ENCODE measurements around the gene RNU1-1. TPM values are rescaled to one million over a fixed set of nuclear protein-coding genes. Genes with fewer than 3 reads are reported as not detected.
"Not testable (repeated sequence)": the region's sequence is repeated elsewhere in the genome, so short reads cannot be mapped to it uniquely, and the experiment has no call there.

RNU1-1 gene
- total RNA-seq, 1 experiment from 2014 or later = 1,678 TPM

- H3K9me3 Mint-ChIP-seq (ENCODE audit: low read depth, unreplicated experiment); DNase-seq; H3K27me3 Mint-ChIP-seq (ENCODE audit: unreplicated experiment); H3K36me3 Mint-ChIP-seq (ENCODE audit: insufficient read depth, unreplicated experiment); H3K27ac Mint-ChIP-seq (ENCODE audit: unreplicated experiment); BruUV-seq (replicated peaks); H3K4me3 Mint-ChIP-seq (ENCODE audit: low read depth, unreplicated experiment); H3K4me1 Mint-ChIP-seq (ENCODE audit: low read depth, unreplicated experiment); intact Hi-C loops (cut with micrococcal nuclease; ENCODE audit: unreplicated experiment); CTCF ChIA-PET: not testable (repeated sequence)
Observed at GRCh38 chr1:16545682-16546095, 31.6 kb upstream of the RNU1-1 start.

GRCh38 chr1:16540421-16540893, 26.4 kb upstream of the RNU1-1 start:
- H3K9me3 Mint-ChIP-seq (ENCODE audit: low read depth, unreplicated experiment); DNase-seq; H3K4me1 Mint-ChIP-seq (ENCODE audit: low read depth, unreplicated experiment); intact Hi-C loops (cut with micrococcal nuclease; ENCODE audit: unreplicated experiment); H3K4me3 Mint-ChIP-seq (ENCODE audit: low read depth, unreplicated experiment); H3K36me3 Mint-ChIP-seq (ENCODE audit: insufficient read depth, unreplicated experiment); H3K27me3 Mint-ChIP-seq (ENCODE audit: unreplicated experiment); BruUV-seq (replicated peaks); H3K27ac Mint-ChIP-seq (ENCODE audit: unreplicated experiment); CTCF ChIA-PET: not testable (repeated sequence)

GRCh38 chr1:16537528-16537927, 23.4 kb upstream of the RNU1-1 start:
- H3K36me3 Mint-ChIP-seq (ENCODE audit: insufficient read depth, unreplicated experiment); DNase-seq; H3K27ac Mint-ChIP-seq (ENCODE audit: unreplicated experiment); intact Hi-C loops (cut with micrococcal nuclease; ENCODE audit: unreplicated experiment); H3K9me3 Mint-ChIP-seq (ENCODE audit: low read depth, unreplicated experiment); H3K4me3 Mint-ChIP-seq (ENCODE audit: low read depth, unreplicated experiment); BruUV-seq (replicated peaks); H3K4me1 Mint-ChIP-seq (ENCODE audit: low read depth, unreplicated experiment); CTCF ChIA-PET: not testable (repeated sequence)
- peaks cover 18% of the 10 kb centered on the region for H3K27me3 Mint-ChIP-seq (ENCODE audit: unreplicated experiment)

GRCh38 chr1:16536796-16537195, 22.7 kb upstream of the RNU1-1 start:
- H3K9me3 Mint-ChIP-seq (ENCODE audit: low read depth, unreplicated experiment); intact Hi-C loops (cut with micrococcal nuclease; ENCODE audit: unreplicated experiment); H3K4me1 Mint-ChIP-seq (ENCODE audit: low read depth, unreplicated experiment); H3K4me3 Mint-ChIP-seq (ENCODE audit: low read depth, unreplicated experiment); BruUV-seq (replicated peaks); H3K36me3 Mint-ChIP-seq (ENCODE audit: insufficient read depth, unreplicated experiment); CTCF ChIA-PET; H3K27ac Mint-ChIP-seq (ENCODE audit: unreplicated experiment); DNase-seq: not testable (repeated sequence)
- H3K27me3 Mint-ChIP-seq (ENCODE audit: unreplicated experiment) = peaks cover 26% of the 10 kb centered on the region

- H3K27ac Mint-ChIP-seq (ENCODE audit: unreplicated experiment); intact Hi-C loops (cut with micrococcal nuclease; ENCODE audit: unreplicated experiment); DNase-seq; H3K9me3 Mint-ChIP-seq (ENCODE audit: low read depth, unreplicated experiment); BruUV-seq (replicated peaks); H3K36me3 Mint-ChIP-seq (ENCODE audit: insufficient read depth, unreplicated experiment); CTCF ChIA-PET; H3K4me1 Mint-ChIP-seq (ENCODE audit: low read depth, unreplicated experiment); H3K4me3 Mint-ChIP-seq (ENCODE audit: low read depth, unreplicated experiment): not testable (repeated sequence)
- peaks cover 34% of the 10 kb centered on the region for H3K27me3 Mint-ChIP-seq (ENCODE audit: unreplicated experiment)
Observed at GRCh38 chr1:16535898-16536297, 21.8 kb upstream of the RNU1-1 start.

- not testable (repeated sequence) for H3K27ac Mint-ChIP-seq (ENCODE audit: unreplicated experiment); BruUV-seq (replicated peaks)
Observed at GRCh38 chr1:16535487-16535886, 21.4 kb upstream of the RNU1-1 start.

GRCh38 chr1:16534829-16535456, 20.9 kb upstream of the RNU1-1 start:
- BruUV-seq (replicated peaks) = TSS peak; percentile 98
- H3K4me1 Mint-ChIP-seq (ENCODE audit: low read depth, unreplicated experiment); H3K27ac Mint-ChIP-seq (ENCODE audit: unreplicated experiment): not testable (repeated sequence)

More at GRCh38 chr1:16535487-16535886, 21.4 kb upstream of the RNU1-1 start:
- H3K27me3 Mint-ChIP-seq (ENCODE audit: unreplicated experiment) = peaks cover 34% of the 10 kb centered on the region
- H3K4me1 Mint-ChIP-seq (ENCODE audit: low read depth, unreplicated experiment); H3K9me3 Mint-ChIP-seq (ENCODE audit: low read depth, unreplicated experiment); H3K36me3 Mint-ChIP-seq (ENCODE audit: insufficient read depth, unreplicated experiment); H3K4me3 Mint-ChIP-seq (ENCODE audit: low read depth, unreplicated experiment); intact Hi-C loops (cut with micrococcal nuclease; ENCODE audit: unreplicated experiment); DNase-seq; CTCF ChIA-PET: not testable (repeated sequence)

GRCh38 chr1:16534239-16534828, 20.2 kb upstream of the RNU1-1 start:
- intact Hi-C loops (cut with micrococcal nuclease; ENCODE audit: unreplicated experiment); H3K36me3 Mint-ChIP-seq (ENCODE audit: insufficient read depth, unreplicated experiment); H3K4me1 Mint-ChIP-seq (ENCODE audit: low read depth, unreplicated experiment); DNase-seq; CTCF ChIA-PET; H3K27ac Mint-ChIP-seq (ENCODE audit: unreplicated experiment); H3K9me3 Mint-ChIP-seq (ENCODE audit: low read depth, unreplicated experiment); BruUV-seq (replicated peaks); H3K4me3 Mint-ChIP-seq (ENCODE audit: low read depth, unreplicated experiment): not testable (repeated sequence)
- H3K27me3 Mint-ChIP-seq (ENCODE audit: unreplicated experiment) = peaks cover 34% of the 10 kb centered on the region

More at GRCh38 chr1:16534829-16535456, 20.9 kb upstream of the RNU1-1 start:
- CTCF ChIA-PET; DNase-seq; intact Hi-C loops (cut with micrococcal nuclease; ENCODE audit: unreplicated experiment); H3K9me3 Mint-ChIP-seq (ENCODE audit: low read depth, unreplicated experiment); H3K36me3 Mint-ChIP-seq (ENCODE audit: insufficient read depth, unreplicated experiment); H3K4me3 Mint-ChIP-seq (ENCODE audit: low read depth, unreplicated experiment): not testable (repeated sequence)
- H3K27me3 Mint-ChIP-seq (ENCODE audit: unreplicated experiment) = peaks cover 34% of the 10 kb centered on the region

GRCh38 chr1:16532235-16532991, 18.3 kb upstream of the RNU1-1 start:
- H3K27ac Mint-ChIP-seq (ENCODE audit: unreplicated experiment); H3K9me3 Mint-ChIP-seq (ENCODE audit: low read depth, unreplicated experiment); intact Hi-C loops (cut with micrococcal nuclease; ENCODE audit: unreplicated experiment); DNase-seq; H3K36me3 Mint-ChIP-seq (ENCODE audit: insufficient read depth, unreplicated experiment); H3K4me3 Mint-ChIP-seq (ENCODE audit: low read depth, unreplicated experiment); CTCF ChIA-PET; H3K4me1 Mint-ChIP-seq (ENCODE audit: low read depth, unreplicated experiment); BruUV-seq (replicated peaks): not testable (repeated sequence)
- H3K27me3 Mint-ChIP-seq (ENCODE audit: unreplicated experiment) = peaks cover 34% of the 10 kb centered on the region

- H3K9me3 Mint-ChIP-seq (ENCODE audit: low read depth, unreplicated experiment); DNase-seq; CTCF ChIA-PET; H3K4me3 Mint-ChIP-seq (ENCODE audit: low read depth, unreplicated experiment); H3K4me1 Mint-ChIP-seq (ENCODE audit: low read depth, unreplicated experiment); BruUV-seq (replicated peaks); intact Hi-C loops (cut with micrococcal nuclease; ENCODE audit: unreplicated experiment); H3K36me3 Mint-ChIP-seq (ENCODE audit: insufficient read depth, unreplicated experiment); H3K27ac Mint-ChIP-seq (ENCODE audit: unreplicated experiment): not testable (repeated sequence)
- H3K27me3 Mint-ChIP-seq (ENCODE audit: unreplicated experiment) = peaks cover 53% of the 10 kb centered on the region
Observed at GRCh38 chr1:16528338-16528737, 14.3 kb upstream of the RNU1-1 start.
